Kidney epithelial cell (primary cell): ENCODE data around the gene TMUB1. TPM values are rescaled to one million over a fixed set of nuclear protein-coding genes. Genes with fewer than 3 reads are reported as not detected.

Source experiments
- DNase-seq: peaks from one replicate; pipeline ENCODE4 v3.0.0-alpha.2; 2010; ENCODE audit warnings: low read depth
- H3K27me3 ChIP-seq: 2 replicates; pipeline ENCODE4 v1.6.0; 2011; ENCODE audit warnings: low read length; ENCODE audit not compliant: control insufficient read depth, insufficient read depth
- H3K36me3 ChIP-seq: 2 replicates; pipeline ENCODE4 v1.5.1; 2011; ENCODE audit warnings: low read length; ENCODE audit not compliant: control insufficient read depth, insufficient read depth
- H3K4me3 ChIP-seq: 2 replicates; pipeline ENCODE4 v1.5.1; 2011; ENCODE audit warnings: low read depth, mild to moderate bottlenecking, control low read depth, low read length
- total RNA-seq: library from RNA; depleted of rRNA; stranded (reverse); fragments of >200 nt; gene quantifications from 2 replicates; pipeline ENCODE4 v1.2.3, GENCODE V29; 2015
- TF ChIP-seq, protein P1 (sequence below): IDR thresholded peaks from 2 replicates; pipeline ENCODE4 v1.5.1; 2011; ENCODE audit warnings: mild to moderate bottlenecking, moderate library complexity, low read length, control low read depth, inconsistent platforms; ENCODE audit not compliant: insufficient read depth, poor library complexity, severe bottlenecking

The TMUB1 gene
- total RNA-seq, 1 donor from 2014 or later: 46.3 TPM

DNA sequence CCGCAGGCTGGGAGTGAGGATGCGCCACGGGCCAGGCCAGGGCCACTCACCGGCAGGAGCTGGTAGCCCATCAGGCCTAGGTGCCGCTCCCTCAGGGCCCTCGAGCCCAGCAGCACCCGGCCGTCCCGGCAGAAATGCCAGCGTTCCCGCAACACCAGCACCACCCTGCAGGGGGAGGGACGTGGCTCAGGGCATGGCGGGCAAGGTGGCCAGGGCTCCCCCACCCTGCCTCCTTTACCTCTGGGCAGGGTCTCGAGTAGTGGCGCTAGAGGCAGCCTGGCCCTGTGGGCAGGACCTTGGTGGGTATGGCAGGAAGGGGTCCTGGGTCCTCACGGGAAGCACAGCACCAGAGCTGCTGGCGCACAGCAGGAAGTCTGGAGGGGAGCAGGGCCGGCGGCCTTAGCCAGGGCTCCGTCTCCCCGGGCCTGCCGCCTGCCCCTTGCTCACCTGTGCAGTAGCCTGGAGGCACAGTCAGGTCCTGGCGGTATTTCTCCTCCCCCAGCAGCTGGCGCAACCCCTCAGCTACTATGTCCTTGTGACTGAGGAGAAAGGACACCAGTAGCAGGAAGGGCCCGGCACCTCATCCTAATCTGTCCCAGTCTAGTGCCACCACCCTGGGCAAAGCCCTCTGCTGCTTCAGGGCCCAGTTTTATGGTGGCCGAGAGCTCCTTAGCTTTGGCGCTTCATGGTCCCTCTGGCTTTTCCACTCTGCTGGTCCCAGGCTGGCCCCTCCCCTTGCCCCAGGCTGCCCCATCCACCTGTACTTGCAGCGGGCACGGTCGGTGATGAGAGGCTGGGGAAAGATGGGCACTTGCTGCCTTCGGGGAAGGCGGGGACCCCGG is 6.2 kb downstream of the TMUB1 start:
- TF ChIP-seq, protein P1, sequence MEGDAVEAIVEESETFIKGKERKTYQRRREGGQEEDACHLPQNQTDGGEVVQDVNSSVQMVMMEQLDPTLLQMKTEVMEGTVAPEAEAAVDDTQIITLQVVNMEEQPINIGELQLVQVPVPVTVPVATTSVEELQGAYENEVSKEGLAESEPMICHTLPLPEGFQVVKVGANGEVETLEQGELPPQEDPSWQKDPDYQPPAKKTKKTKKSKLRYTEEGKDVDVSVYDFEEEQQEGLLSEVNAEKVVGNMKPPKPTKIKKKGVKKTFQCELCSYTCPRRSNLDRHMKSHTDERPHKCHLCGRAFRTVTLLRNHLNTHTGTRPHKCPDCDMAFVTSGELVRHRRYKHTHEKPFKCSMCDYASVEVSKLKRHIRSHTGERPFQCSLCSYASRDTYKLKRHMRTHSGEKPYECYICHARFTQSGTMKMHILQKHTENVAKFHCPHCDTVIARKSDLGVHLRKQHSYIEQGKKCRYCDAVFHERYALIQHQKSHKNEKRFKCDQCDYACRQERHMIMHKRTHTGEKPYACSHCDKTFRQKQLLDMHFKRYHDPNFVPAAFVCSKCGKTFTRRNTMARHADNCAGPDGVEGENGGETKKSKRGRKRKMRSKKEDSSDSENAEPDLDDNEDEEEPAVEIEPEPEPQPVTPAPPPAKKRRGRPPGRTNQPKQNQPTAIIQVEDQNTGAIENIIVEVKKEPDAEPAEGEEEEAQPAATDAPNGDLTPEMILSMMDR: peak; percentile 51
- H3K36me3 ChIP-seq: peaks cover 2% of the 10 kb centered on the region
- no peak overlapping the region for H3K4me3 ChIP-seq
- no peaks in the 10 kb centered on the region for H3K27me3 ChIP-seq
- no peak for DNase-seq

DNA sequence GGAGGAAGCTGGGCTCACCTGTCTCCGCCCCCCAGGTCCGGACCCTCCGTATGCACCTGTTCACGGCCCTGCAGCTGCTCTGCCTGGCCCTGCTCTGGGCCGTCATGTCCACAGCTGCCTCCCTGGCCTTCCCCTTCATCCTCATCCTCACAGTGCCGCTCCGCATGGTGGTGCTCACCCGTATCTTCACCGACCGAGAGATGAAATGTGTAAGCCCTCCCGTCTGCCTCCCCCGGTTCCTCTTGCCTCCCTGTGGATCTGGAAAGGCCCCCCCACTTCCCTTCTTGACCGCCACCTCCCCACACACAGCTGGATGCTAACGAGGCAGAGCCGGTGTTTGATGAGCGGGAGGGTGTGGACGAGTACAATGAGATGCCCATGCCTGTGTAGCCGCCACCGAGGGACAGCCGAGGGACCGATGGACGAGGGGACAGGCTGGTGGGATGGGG is 7.3 kb downstream of the TMUB1 start:
- Histone ChIP-seq H3K4me3 (no peak overlapping the region), H3K27me3 (no peaks in the 10 kb centered on the region), H3K36me3 (peaks cover 2% of the 10 kb centered on the region)
- TF ChIP-seq, protein P1: no peak
- no peak for DNase-seq

DNA sequence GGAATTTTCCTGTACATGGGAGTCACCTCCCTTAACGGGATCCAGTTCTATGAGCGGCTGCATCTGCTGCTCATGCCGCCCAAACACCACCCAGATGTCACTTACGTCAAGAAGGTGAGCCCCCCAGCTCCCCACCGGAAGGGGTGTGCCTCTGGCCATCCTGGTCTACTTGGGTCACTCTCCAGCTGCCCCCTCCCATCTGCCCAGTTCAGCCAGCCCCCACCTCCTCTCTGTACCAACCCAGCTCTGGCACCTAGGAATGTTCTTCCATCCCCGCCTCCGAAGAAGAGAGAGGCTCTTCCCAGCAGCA is 7.7 kb downstream of the TMUB1 start:
- DNase-seq: no peak
- Histone ChIP-seq H3K4me3 (no peak overlapping the region), H3K27me3 (no peaks in the 10 kb centered on the region), H3K36me3 (peaks cover 2% of the 10 kb centered on the region)
- TF ChIP-seq, protein P1: no peak

DNA sequence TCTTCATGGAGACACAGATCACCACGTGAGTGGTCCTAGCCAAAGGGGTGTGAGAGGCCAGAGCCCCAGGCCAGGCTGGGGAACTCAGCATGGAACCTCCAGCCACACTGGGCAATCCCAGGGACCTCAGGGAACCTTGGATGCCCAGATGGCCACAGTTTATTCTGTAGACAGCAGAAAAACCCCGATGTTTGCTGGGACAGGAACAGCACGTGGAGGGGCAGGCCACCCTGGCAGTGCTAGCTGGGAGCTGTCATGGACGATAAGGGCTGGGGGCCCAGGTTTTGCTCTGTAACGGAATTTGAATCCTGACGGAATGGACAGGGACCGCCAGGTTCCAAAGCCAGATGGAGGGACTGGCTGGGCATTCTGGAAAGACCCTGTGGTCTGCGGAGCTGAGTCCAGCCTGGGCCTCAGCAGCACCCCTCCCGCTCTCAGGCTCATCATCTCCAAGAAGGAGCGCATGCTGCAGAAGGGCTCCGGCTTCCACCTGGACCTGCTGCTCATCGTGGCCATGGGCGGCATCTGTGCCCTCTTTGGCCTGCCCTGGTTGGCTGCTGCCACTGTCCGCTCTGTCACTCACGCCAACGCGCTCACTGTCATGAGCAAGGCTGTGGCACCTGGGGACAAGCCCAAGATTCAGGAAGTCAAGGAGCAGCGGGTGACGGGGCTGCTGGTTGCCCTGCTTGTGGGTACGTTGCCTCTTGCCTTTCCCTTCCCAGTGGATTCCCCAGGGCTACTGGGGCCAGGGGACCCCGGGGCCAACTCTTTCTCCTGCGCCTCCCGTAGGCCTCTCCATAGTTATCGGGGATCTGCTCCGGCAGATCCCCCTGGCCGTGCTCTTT is 8.3 kb downstream of the TMUB1 start:
- TF ChIP-seq, protein P1: no peak
- no peaks in the 10 kb centered on the region for H3K27me3 ChIP-seq
- DNase-seq: no peak
- H3K4me3 ChIP-seq: no peak overlapping the region
- H3K36me3 ChIP-seq: peaks cover 2% of the 10 kb centered on the region

DNA sequence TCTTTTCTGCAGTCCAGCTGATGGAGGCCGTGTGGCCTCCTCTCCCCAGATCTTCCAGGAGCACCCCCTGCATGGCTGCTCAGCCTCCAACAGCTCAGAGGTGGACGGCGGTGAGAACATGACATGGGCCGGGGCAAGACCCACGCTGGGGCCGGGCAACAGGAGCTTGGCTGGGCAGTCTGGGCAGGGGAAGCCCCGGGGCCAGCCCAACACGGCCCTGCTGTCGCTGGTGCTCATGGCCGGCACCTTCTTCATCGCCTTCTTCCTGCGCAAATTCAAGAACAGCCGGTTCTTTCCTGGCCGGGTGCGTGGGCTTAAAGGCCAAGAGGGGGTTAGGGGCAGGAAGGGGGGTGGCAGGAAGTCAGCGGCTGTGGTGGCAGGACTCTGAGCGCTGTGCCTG is 9.3 kb downstream of the TMUB1 start:
- Histone ChIP-seq H3K27me3 (no peaks in the 10 kb centered on the region), H3K36me3 (peaks cover 4% of the 10 kb centered on the region), H3K4me3 (no peak overlapping the region)
- DNase-seq: no peak
- TF ChIP-seq, protein P1: no peak
